H1 (cell line): ENCODE data around the gene IPO9. TPM values are rescaled to one million over a fixed set of nuclear protein-coding genes. Genes with fewer than 3 reads are reported as not detected.

ENCODE experiments used
- CTBP2 ChIP-seq: IDR thresholded peaks from 2 replicates; pipeline ENCODE4 v1.7.0; 2011; ENCODE audit warnings: borderline replicate concordance, mild to moderate bottlenecking, moderate library complexity, mixed read lengths, low read length; ENCODE audit not compliant: insufficient read depth, insufficient read length
- EZH2 ChIP-seq: fragments of 200-600 bp; sonication (generic); IDR thresholded peaks from 2 replicates; pipeline ENCODE4 v1.7.1; 2012; ENCODE audit warnings: low read depth, mild to moderate bottlenecking, moderate library complexity, low read length, inconsistent platforms; ENCODE audit not compliant: severe bottlenecking
- POLR2AphosphoS5 ChIP-seq: IDR thresholded peaks from 2 replicates; pipeline ENCODE4 v1.6.1; 2011; ENCODE audit warnings: low read depth, low read length
- SP2 ChIP-seq: IDR thresholded peaks from 2 replicates; pipeline ENCODE4 v1.6.1; 2012; ENCODE audit warnings: mild to moderate bottlenecking, low read length, inconsistent platforms
- polyA plus RNA-seq, 7 experiments: library from polyadenylated mRNA; depleted of rRNA in 3 of 7; stranded (reverse) in 5 of 7; unstranded in 2 of 7; fragments of >200 nt in 5 of 7; fragments of 200-250 nt in 2 of 7; gene quantifications; 1 replicate in 5 of 7; 2 replicates in 1 of 7; 4 replicates in 1 of 7; pipeline versions ENCODE4 v1.2.1 to v1.2.3, GENCODE V29; 2011 to 2013; ENCODE audit warnings: missing spikeins in 2 of 7, mixed read lengths in 2 of 7
- total RNA-seq: library from RNA; stranded (reverse); fragmentation: NEBNext Ultra II Directional; extraction: Animal tissue kit (Norgen Biotek cat#: 25700); gene quantifications from 2 replicates; pipeline ENCODE4 v1.2.1, GENCODE V29; 2021

IPO9 gene
- total and polyA plus RNA-seq, 2 of the 8 experiments (the other 6 are each of a cell fraction or from before 2014, with no cell fraction given), result 61.0 to 122 TPM

GRCh38 chr1:201888282-201889089 lies 59.5 kb downstream of the IPO9 start, which contains the start of gene SHISA4 (continued):
- TF ChIP-seq POLR2AphosphoS5 (no peak), SP2 (no peak), EZH2 (no peak), CTBP2 (no peak)
